Parietal lobe (tissue), 2 donors: ENCODE results near the gene PTPRM. TPM values are rescaled to one million over a fixed set of nuclear protein-coding genes. Genes with fewer than 3 reads are reported as not detected.

Experiments
- small RNA-seq: library from RNA; depleted of rRNA; stranded (forward); fragments of <200 nt; gene quantifications from one replicate; pipeline ENCODE3, GENCODE V24; 2014; ENCODE audit warnings: low replicate concordance
- total RNA-seq: library from RNA; depleted of rRNA; stranded (reverse); fragments of >200 nt; gene quantifications from one replicate; pipeline ENCODE4 v1.2.3, GENCODE V29; 2014

The PTPRM gene
- total RNA-seq, result 61.0 TPM

GRCh38 chr18:7566567-7567473 is at the start of gene PTPRM:
Gene PTPRM (plus strand): TSS chr18:7567316. CDS start chr18:7567819, 503 bp downstream.

Small RNA genes lying within 50 kb of the gene (small RNA-seq; reads per million reads assigned to genes)
- gene AP001094.1 (not detected), gene RF00012 (not detected)
